Activated CD8-positive, alpha-beta memory T cell treated with anti-CD3 and anti-CD28 coated beads for 24 hours (primary cell): ENCODE results near the gene B3GALT5.

Source experiments
- DNase-seq: peaks from one replicate; pipeline ENCODE4 v3.0.0-alpha.2; 2020

Gene B3GALT5

DNA sequence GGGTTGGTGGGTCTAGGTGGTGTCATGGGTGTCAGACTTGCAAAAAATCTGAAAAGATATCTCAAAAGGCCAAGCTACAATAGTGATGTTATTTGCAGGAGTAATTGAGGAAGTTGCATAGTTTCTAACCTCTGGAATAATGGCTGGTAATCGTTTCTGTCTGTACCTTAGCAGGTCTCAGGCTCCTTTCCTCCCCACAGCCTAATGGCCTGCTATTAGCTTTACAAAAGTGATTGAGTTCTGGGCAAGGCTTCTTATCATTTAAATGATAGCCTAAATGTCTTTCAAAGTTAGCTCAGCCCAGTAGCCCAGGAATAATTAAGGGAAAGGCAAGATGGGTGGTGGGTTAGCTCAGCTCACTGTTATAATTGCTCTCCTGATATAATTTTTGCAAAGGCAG lies 94.6 kb downstream of the B3GALT5 start:
- no peak for DNase-seq

DNA sequence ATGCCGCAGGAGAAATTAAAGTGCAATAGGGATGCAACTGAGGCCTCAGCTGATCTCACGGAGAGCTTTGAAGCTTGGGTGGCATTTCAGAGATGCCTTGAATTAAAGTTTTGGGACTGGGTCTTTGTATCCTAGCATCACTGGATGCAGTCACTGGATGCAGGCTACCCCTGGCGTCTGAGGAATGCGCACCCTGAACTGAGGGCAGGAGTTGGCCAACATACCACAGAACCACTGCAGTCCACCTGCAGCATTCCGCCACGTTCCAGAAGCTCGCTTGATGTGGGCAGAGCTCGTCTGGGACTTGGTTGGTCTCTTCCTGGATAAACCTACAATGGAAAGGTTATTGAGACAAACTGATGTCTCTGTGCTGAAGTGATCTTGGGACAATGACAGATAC lies 98.1 kb downstream of the B3GALT5 start:
- DNase-seq: no peak

DNA sequence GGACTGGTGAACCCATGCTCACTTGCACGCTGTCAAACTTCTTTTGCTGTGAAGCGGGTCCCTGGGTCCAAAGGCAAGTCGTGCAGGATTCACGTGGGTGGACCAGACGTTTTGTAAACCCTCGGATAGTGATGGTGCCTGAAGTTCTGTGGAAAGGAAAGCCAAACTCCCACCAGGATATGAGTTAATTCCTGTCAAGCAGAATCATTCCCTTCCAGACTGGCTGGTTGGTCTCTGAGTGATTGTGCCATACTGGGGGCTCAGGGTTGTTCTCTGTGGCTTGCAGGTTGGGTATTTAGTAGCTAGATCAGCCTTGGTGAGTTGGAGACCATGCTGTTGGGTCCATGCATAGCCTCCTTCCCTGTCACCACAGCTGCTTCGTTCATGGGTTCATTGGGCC lies 99.5 kb downstream of the B3GALT5 start:
- DNase-seq: no peak

DNA sequence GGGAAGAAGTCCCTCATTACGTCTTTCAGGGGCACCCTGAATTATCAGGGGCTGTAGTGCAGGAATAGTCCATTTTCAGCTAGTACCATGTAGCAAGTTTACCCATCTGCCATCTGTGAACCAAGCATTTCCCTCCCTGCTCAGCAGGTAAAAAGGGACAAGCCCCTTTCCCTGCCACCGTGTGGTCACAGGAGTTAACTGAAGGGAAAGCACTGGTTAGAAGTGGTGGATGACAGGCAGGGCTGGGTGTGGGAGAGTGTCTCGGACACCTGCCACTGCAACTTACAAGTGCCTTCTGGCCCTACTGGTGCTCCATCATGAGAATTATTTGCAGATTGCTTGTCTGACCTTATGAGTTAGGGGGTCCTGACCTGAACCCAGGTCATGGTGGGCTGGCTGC lies 100.2 kb downstream of the B3GALT5 start:
- no peak for DNase-seq

DNA sequence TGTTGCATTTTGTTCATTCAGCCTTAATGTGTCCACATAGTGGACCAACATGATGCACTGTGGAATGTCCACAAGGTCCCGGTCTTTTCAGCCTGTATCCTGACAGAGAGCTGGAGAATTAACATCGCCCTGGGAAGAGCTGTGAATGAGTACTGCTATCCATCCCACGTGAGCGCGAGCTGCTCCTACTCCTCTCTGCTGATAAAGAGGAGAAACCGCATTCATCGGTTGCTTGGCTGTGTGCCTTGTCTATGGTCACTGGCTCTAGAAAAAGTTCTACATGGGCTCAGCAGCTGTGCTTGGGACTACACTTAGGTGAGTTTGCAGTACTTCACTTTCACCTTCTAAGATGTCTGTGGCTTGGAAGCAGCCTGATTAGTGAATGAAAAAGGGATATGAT lies 101.2 kb downstream of the B3GALT5 start:
- DNase-seq: no peak

DNA sequence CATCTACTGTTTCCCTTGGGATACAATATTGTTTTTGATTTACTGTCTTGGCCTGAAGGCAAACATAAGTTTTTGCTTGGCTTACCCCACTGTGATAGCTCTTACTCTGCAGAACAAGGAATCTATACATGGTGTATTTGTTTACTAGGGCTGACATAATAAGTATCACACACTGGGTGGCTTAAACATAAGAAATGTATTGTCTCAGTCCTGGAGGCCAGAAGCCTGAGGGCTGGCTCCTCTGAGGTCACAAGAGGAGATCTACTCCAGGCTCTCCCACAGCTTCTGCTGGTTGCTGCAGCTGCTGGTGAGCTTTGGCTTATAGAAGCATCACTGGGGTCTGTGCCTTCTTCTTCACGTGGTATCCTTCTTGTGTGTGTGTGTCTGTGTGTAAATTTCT lies 101.6 kb downstream of the B3GALT5 start:
- no peak for DNase-seq

DNA sequence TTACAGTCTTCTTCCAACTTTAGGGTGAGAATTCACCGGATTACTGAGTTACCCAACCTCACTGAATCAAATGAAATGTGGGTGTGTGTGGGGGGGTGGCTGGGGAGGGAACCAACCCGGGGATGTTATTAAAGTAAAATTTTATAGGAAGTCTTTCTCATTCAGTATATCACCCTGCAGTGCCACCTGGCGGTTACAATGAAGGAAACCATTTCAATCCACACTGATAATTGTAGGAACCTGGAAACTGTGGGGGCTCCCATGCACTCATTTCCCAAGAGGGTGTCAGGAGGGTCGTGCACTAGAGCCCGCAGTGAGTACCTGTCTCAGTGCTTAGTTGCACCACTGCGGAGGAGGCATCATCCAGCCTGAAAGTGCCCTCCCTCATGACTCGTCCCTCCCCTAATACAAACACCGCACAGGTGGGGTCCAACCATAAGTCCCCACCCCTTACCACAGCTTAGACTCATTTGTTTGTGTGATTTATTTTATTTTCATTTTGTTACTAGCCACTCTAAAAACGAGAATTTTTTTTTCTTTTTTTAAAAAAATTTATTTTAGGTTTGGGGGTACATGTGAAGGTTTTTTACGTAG lies 103.2 kb downstream of the B3GALT5 start:
- DNase-seq: peak; percentile 70

DNA sequence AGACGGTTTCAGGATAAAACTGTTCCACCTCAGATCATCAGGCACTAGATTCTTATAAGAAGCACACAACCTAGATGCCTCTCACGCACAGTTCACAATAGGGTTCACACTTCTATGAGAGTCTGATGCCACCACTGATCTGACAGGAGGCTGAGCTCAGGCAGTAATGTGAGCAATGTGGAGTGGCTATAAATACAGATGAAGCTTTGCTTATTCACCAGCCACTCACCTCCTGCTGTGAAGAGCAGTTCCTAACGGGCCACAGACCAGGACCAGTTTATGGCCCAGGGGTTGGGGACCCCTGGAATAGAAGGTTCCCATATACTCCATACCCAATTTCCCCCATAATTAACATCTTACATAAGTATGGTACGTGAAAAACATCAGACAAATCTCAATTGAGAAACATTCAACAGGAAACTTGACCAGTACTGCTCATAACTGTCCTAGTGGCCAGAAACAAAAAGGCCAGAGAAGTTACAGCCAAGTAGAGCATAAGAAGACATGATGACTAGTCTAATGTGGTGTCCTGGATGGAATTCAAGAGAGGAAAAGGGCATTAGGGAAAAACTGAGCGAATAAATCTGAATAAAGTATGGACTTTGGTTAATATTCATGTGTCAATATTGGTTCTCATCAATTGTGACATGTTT lies 107.5 kb downstream of the B3GALT5 start:
- no peak for DNase-seq

DNA sequence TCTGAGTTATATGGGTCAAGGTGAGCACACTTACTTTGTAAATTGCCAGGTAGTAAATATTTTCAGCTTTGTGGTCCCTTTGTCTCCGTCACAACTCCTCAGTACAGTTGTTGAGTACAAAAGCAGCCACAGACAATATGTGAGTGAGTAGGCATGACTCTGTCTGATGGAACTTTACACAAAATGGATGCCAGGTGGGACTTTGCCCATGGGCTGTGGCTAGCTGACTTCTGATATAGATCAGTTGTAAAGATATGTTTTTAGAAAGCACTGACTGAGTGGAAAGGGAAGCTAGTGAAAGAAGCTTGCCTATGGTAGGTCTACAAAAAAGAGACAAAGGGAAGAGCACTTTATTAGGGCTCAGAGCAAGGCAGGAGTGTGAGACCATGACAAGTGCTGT lies 109.1 kb downstream of the B3GALT5 start:
- no peak for DNase-seq
